Epidermal melanocyte (primary cell): ENCODE measurements around the gene CRTC3.

Experiments used
- DNase-seq: peaks from one replicate; pipeline ENCODE4 v3.0.0; 2011; ENCODE audit warnings: low spot score; ENCODE audit not compliant: insufficient read length

Gene CRTC3

DNA sequence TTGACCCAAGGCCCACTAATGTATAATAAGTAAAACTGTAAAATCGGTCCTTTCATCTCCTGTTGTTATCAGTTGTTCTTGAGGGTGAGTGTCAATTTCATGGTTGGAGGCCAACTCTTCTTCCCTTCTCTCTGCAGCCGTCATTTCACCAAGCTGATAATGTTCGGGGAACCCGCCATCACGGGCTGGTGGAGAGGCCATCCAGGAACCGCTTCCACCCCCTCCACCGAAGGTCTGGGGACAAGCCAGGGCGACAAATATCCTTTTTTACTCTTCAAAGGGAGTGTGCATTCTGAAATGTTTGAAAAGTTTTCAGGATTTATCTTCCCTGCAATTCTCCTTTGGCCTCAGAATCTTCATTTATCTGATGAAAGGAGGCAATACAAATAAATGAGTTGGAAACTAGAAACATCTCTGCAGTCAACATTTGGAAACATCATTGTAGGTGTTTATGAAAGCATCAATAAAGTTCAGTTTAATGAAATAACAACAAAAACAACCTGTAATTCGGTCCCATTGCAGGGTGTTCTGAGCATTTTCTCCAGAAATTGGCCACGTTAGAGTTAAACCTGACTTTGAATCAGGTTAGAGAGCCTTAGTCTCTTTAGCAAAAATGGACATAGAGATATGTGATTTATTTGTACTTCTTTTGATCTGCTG is 63.9 kb downstream of the CRTC3 start:
- DNase-seq: no peak

DNA sequence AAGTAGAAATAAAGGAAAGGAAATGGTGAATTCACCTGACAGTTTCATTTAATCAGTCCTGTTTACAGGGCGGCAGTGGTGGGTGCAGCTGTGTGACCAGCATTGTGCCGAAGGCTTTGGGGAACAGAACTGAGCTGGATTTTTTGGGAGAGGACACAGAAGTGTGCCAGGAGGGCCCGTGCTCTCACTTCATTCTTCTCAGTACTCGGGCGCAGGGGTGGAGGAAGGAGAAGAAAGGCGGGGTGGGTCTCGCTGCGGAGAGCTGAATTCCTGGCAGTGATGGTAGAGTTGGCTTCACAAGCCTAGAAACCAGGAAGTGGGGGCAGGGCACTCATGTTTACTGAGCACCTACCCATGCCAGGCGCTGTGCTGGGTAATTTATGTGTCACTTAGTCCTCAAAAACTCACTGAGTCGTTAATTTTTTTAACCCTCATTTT is 64.6 kb downstream of the CRTC3 start:
- no peak for DNase-seq

DNA sequence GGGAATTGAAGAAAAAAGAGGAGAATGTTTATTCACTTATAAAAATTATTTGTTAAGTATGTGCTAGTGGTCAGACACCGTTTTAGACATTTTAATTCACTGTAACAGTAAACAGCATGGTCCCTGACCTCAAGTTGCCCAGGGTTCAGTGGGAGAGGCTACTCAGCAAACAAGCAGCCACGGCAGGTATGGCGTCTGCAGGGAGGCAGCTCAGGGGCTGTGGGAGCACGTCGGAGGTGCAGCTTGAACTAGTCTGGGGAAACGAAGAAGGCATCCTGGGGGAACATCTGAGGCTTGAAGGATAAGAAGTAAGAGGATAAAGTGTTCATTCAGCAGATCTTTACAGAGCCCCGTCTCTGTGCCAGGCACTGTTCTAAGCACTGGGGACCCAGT is 66.0 kb downstream of the CRTC3 start:
- no peak for DNase-seq

DNA sequence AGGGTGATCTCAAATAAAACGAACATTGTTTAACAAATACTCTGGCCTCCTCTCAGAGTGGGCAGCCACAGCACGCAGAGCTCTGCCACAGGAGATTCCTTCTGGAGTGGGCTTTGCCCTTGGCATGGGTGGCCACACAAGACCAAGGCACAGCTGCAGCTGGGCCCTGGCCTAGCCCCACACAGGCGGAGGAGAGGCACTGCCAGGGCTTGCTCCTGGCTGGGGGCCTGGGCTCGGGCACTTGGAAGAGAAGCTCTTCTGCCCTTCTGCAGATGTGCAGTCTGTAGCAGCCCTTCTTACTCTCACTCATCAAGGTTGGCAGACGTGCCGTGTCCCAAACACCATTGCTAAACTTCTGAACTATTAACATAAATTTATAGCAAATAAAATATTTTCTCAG is 67.2 kb downstream of the CRTC3 start:
- DNase-seq: no peak

DNA sequence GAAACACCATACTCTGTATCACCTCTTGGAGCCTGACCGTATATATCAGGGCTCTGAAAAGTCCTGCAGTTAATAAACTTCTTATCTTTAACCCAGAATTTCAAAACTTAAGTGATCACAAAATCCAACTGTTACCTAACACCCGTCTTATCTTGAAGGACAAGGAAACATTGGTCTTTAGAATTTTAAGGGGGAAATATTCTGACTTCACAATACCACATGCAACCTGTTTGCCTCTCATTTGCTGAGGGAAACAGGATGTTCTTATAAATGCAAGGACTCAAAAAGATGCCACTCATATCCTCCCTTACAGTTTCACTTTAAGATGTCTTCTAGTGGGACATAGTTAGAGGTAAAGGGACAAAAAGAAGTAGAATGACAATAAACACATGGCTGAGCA is 67.9 kb downstream of the CRTC3 start:
- DNase-seq: no peak

- no peak for DNase-seq
These were observed 68.4 kb downstream of the CRTC3 start for GRCh38 chr15:90598031-90598577.

DNA sequence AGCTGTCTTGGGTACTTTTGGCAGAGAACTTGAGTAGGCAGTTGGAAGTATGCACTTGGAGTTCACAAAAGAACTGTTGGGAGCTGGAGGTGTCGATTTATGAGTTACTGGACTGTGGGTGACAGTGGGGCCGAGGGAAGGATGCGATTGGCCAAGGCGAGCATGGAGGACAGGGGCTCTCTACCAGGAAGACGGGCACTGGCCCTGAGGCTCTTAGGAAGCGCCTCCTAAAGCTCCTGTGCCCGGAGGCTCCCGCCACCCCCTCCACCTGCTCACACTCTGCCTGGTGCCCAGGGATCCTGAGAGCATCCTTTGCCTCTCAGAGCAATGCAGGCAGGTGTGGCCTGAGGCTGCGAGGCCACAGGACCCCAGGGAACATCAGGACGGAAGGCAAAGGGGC is 69.0 kb downstream of the CRTC3 start:
- DNase-seq: no peak

GRCh38 chr15:90599116-90599515 is 69.4 kb downstream of the CRTC3 start:
- no peak for DNase-seq

GRCh38 chr15:90599644-90600043 is 69.9 kb downstream of the CRTC3 start:
- no peak for DNase-seq

DNA sequence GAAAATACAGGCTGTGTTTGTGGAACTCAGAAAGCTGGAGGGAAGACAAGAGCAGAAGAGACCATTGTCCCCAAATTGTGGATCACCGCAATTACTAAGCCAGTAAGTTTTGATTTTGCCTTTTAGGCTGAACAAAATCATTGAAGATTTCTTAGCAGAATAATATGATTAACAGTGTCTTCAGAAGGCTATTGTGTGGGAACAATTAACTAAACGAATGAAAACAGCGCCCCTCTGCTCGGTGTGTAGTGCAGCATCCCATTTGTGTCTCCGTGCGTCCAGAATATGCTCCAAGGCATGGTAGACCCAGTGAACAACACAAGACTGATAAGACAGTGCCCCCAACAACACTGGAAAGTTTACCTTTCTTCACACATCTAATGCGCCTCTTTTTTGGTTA is 71.2 kb downstream of the CRTC3 start:
- DNase-seq: no peak

GRCh38 chr15:90603893-90604292 is 74.2 kb downstream of the CRTC3 start:
- no peak for DNase-seq

GRCh38 chr15:90606641-90607040 is 76.9 kb downstream of the CRTC3 start:
- no peak for DNase-seq

- no peak for DNase-seq
These were observed 77.6 kb downstream of the CRTC3 start for GRCh38 chr15:90607361-90607760.

GRCh38 chr15:90609242-90610180 is 79.8 kb downstream of the CRTC3 start:
- DNase-seq: no peak

- peak; percentile 49 for DNase-seq
These were observed 80.5 kb downstream of the CRTC3 start for GRCh38 chr15:90610190-90610589.

- DNase-seq: no peak
These were observed 81.4 kb downstream of the CRTC3 start for GRCh38 chr15:90611157-90611556.

DNA sequence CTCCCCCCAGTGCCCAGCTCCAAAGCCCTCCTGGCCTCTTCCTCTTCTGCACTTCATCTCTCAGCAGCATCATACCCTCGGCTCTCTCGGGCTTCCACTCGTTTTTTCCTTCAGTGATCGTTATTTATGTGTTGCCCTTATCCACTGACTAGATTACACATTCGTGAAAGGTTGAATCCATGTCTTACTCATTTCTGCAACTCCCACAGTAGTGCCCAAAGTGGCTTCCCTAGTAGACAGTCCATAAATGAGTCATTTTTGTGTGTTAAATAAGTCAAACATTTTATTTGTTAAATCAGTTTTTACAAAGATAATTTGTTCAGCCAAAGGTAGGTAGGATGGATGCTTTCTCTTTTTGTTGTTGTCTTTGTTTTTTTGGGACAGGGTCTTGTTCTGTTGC is 87.4 kb downstream of the CRTC3 start:
- DNase-seq: no peak

DNA sequence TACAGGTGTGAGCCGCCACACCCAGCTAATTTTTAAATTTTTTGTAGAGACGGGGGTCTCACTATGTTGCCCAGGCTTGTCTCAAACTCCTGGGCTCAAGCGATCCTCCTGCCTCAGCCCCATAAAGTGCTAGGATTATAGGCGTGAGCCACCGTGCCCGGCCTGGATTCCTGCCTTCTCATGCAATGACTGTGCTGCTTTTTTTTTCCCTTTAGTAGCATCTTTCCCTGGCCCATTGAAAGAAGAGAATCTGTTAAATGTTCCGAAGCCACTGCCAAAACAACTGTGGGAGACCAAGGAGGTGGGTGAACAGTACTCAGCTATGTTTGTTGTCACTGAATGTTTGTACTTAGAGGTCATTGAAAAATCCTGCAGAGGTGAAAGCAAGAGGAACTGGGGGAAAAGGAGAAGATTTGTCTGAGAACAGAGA is 88.0 kb downstream of the CRTC3 start:
- no peak for DNase-seq

- no peak for DNase-seq
These were observed 88.8 kb downstream of the CRTC3 start for GRCh38 chr15:90618330-90619125.

- DNase-seq: no peak
These were observed 89.7 kb downstream of the CRTC3 start for GRCh38 chr15:90619468-90619867.

- no peak for DNase-seq
These were observed 90.2 kb downstream of the CRTC3 start for GRCh38 chr15:90619939-90620338.
